ENCODE measurements around the gene ACTL10.
"Not testable (repeated sequence)": the region's sequence is repeated elsewhere in the genome, so short reads cannot be mapped to it uniquely, and the experiment has no call there.

ACTL10 gene

DNA sequence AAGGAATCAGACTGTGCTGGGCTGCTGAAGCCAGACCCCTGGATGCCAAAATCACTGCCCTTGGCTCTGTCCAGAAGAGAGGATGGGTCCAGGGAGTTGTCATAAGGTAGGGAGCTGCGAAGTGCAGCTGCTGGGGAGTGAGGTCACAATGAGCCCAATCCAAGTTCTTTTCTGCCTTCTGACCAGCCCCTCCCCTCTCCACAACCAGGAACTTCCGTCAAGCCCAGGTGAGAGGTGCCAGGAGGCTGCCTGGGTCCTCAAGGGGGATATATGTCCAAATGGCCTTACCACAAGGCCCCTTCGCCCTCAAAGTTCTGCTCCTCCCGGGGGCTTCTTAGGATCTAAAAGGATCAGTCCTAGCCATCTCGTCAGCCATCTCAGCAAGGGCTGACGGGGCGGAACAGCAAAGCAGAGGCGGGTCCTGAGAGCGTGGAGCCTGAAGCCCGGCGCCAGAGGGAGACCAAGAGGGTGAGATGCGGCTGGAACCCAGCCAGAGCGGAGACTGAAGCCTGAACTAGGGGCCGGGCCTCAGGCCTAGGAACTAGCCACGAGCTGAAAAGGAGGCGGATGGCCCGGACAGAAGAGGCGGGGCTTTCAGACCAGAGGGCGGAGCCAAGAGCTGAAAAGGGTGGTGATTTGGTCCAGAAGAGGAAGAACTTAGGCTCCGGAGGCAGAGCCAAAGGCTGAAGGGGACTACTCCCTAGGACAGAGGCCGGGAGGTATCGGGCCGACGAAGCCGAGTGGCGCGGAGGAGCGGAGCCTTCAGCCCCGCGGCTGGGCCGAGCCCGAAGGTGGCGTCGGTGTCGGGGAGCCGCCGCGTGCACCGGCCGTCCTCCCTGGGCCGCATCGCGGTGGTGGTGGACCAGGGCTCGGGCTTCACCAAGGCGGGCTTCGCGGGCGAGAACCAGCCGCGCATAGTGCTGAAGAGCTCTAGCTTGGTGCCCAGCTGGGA is at the start of gene ACTL10:
Gene ACTL10 (plus strand): TSS at position 651 of the 952 bp plus-strand sequence. CDS start 555 bp downstream, outside the sequence.
- peak; percentile 81 to 87 (median 86) for DNase-seq (ENCODE audit: low read depth in 2 of 3, low spot score in 1 of 3)

GRCh38 chr20:33621717-33622400 is 44.9 kb upstream of the ACTL10 start:
- no peak for DNase-seq (ENCODE audit: low read depth in 2 of 3, low spot score in 1 of 3)

DNA sequence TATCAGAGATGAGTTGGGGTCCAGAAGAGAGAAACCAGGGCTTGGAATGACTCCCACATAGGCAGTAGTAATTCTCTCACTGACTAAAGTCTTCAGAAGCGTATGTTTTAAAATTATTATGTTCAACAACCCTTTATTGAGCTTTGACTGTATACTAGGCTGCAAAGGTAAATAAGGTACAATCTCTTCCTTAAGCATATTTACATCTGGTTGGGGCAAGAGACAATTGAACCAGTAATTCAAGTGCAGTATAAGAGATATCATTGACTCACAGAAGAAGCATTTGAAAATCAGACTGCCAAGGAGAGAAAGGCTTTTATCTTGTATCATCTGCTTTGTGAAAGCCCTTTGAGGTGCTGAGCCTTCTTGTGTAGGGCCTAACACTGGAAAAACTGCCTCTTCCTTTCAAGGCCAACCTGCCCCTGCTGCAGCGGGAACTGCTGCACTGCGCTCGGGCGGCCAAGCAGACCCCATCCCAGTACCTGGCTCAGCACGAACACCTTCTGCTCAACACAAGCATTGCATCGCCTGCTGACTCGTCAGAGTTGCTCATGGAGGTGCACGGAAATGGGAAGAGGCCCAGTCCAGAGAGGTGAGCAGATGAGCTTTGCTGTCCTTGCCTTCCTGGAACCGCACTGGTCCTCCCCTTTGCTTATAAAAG is 43.9 kb upstream of the ACTL10 start:
- no peak for DNase-seq (ENCODE audit: low read depth in 2 of 3, low spot score in 1 of 3)

DNA sequence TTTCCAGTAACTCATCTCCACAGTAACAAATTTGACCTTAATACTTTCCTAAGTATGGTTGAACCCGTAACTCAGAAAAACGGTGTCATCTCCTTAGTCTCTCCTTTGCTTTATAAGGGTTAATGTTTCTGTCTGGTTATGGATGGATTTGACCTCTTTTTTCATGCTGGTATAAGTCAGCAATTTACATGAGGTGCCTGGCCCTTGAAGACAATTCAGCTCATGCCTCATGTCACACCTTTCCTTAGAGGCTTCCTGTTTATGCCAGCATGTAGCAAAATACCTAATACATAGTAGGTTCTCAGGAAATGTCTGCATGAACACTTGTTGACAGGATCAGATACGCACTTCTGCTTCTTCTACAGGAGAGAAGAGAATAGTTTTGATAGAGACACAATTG is 42.3 kb upstream of the ACTL10 start:
- DNase-seq (ENCODE audit: low read depth in 2 of 3, low spot score in 1 of 3): no peak

- DNase-seq (ENCODE audit: low read depth in 2 of 3, low spot score in 1 of 3): no peak
Observed at GRCh38 chr20:33626190-33626589, 40.6 kb upstream of the ACTL10 start.

- no peak for DNase-seq (ENCODE audit: low read depth in 2 of 3, low spot score in 1 of 3)
Observed at GRCh38 chr20:33627577-33628216, 39.0 kb upstream of the ACTL10 start.

- DNase-seq (ENCODE audit: low read depth in 2 of 3, low spot score in 1 of 3): no peak
Observed at GRCh38 chr20:33629533-33629932, 37.2 kb upstream of the ACTL10 start.

DNA sequence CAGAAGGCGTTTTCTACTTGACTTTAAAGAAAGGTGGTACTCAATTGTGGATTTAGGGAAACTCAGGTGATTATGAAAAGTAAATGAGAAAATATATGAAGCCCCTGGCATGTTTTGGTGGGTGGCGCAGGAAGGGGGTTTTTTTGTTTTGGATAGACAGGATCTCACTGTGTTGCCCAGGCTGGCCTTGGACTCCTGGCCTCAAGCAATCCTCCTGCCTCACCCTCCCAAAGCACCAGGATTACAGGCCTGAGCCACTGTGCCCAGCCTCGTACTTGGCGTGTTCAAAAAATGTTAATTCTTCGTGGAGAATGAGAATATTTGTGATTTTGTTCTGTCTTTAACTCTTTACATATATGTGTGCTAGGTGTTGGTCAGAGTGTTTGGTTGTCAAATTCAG is 36.8 kb upstream of the ACTL10 start:
- no peak for DNase-seq (ENCODE audit: low read depth in 2 of 3, low spot score in 1 of 3)

GRCh38 chr20:33630507-33630906 is 36.2 kb upstream of the ACTL10 start:
- DNase-seq (ENCODE audit: low read depth in 2 of 3, low spot score in 1 of 3): no peak

- not testable (repeated sequence) for DNase-seq (ENCODE audit: low read depth in 2 of 3, low spot score in 1 of 3)
Observed at GRCh38 chr20:33631910-33632309, 34.8 kb upstream of the ACTL10 start.

- DNase-seq (ENCODE audit: low read depth in 2 of 3, low spot score in 1 of 3): no peak
Observed at GRCh38 chr20:33635341-33635740, 31.4 kb upstream of the ACTL10 start.

DNA sequence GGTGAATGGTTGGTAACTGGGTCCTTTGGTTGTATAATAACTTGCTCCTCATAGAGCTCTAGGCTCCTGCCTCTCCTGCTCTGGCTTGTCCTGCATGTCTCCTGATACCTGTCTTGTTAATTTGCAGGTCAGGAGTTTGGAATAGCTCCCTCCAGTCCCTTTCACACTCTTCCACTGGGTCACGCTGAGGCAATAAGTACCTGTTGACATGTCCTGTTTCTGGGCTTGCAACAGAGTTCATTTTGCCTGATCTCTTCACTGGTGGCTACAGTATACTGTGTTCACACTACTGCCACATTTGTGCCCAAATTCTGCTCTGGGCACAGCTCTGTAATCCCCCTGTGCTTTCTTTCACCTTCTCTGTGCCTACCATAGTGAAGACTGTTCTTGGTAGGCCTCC is 30.0 kb upstream of the ACTL10 start:
- DNase-seq (ENCODE audit: low read depth in 2 of 3, low spot score in 1 of 3): no peak

- no peak for DNase-seq (ENCODE audit: low read depth in 2 of 3, low spot score in 1 of 3)
Observed at GRCh38 chr20:33640287-33640686, 26.5 kb upstream of the ACTL10 start.

GRCh38 chr20:33644313-33645071 is 22.3 kb upstream of the ACTL10 start:
- no peak for DNase-seq (ENCODE audit: low read depth in 2 of 3, low spot score in 1 of 3)

DNA sequence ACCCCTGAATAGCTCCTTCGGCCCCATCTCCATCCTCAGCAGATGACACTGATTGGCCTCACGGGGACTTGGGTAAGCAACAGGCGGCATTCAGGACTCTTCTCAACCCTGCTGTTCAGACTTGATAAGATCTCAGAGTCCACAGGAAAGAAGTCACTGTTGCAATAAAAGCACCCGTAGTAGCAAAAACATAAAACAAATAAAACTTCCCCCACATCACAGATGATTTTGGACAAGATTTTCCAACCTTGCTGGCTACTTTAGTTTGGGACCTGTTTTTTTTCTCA is 21.7 kb upstream of the ACTL10 start:
- no peak for DNase-seq (ENCODE audit: low read depth in 2 of 3, low spot score in 1 of 3)

- no peak for DNase-seq (ENCODE audit: low read depth in 2 of 3, low spot score in 1 of 3)
Observed at GRCh38 chr20:33645396-33645795, 21.3 kb upstream of the ACTL10 start.

GRCh38 chr20:33646191-33646590 is 20.6 kb upstream of the ACTL10 start:
- DNase-seq (ENCODE audit: low read depth in 2 of 3, low spot score in 1 of 3): no peak

DNA sequence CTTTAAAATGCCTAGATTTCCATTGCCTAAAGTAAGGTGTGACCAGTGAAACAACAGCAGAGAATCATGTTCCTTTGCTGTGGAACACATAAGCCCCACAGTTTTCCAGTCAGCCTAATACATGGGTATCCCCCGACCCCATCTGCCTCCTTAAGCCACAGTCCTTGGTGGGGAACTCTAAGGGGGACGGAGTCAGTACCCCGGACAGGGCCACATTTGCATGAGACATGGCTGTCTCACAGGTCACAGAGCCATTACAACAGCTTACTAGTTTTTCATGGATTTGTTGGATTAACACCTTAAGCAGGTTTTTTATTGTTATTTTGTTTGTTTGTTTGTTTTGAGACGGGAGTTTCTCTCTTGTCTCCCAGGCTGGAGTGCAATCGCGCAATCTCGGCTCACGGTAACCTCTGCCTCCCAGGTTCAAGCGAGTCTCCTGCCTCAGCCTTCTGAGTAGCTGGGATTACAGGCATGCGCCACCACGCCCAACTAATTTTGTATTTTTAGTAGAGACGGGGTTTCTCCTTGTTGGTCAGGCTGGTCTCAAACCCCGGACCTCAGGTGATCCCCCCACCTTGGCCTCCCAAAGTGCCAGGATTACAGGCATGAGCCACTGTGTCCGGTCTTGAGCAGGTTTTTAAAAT is 19.7 kb upstream of the ACTL10 start:
- not testable (repeated sequence) for DNase-seq (ENCODE audit: low read depth in 2 of 3, low spot score in 1 of 3)

GRCh38 chr20:33647603-33648395 is 18.9 kb upstream of the ACTL10 start:
- DNase-seq (ENCODE audit: low read depth in 2 of 3, low spot score in 1 of 3): no peak
